HL-60 (cell line): ENCODE results near the gene ASCC3.

Source experiments
- DNase-seq, 2 experiments: peaks; one replicate each; pipeline ENCODE4 v3.0.0-alpha.2; 2010 to 2020; ENCODE audit warnings: low read depth in 1 of 2, low spot score in 1 of 2
- H3K27ac ChIP-seq: fragments of 250-450 bp; sonication (Bioruptor Pico); replicated peaks from 2 replicates; pipeline ENCODE4 v1.5.1; 2020; ENCODE audit warnings: mild to moderate bottlenecking, moderate library complexity
- H3K27me3 ChIP-seq: fragments of 250-450 bp; sonication (Bioruptor Pico); 2 replicates; pipeline ENCODE4 v1.5.1; 2021; ENCODE audit warnings: mild to moderate bottlenecking, moderate library complexity; ENCODE audit not compliant: insufficient read depth, poor library complexity, severe bottlenecking
- H3K4me3 ChIP-seq: replicated peaks from 2 replicates; pipeline ENCODE4 v1.5.1; 2011; ENCODE audit warnings: mild to moderate bottlenecking, control low read depth, low read length; ENCODE audit not compliant: insufficient read depth
- GABPA ChIP-seq: IDR thresholded peaks from 2 replicates; pipeline ENCODE4 v1.6.1; 2012; ENCODE audit warnings: low read depth
- POLR2AphosphoS5 ChIP-seq: IDR thresholded peaks from 2 replicates; pipeline ENCODE4 v1.6.1; 2012; ENCODE audit warnings: low read depth
- SPI1 ChIP-seq: IDR thresholded peaks from 2 replicates; pipeline ENCODE4 v1.6.1; 2012; ENCODE audit warnings: low read depth, mild to moderate bottlenecking, borderline replicate concordance
- TF ChIP-seq, protein P1 (sequence below): IDR thresholded peaks from one replicate; pipeline ENCODE4 v1.5.1; 2011; ENCODE audit warnings: low read length, control low read depth, inconsistent platforms; ENCODE audit not compliant: insufficient read depth
- TF ChIP-seq, protein P2 (sequence below): IDR thresholded peaks from 2 replicates; pipeline ENCODE4 v1.6.1; 2012; ENCODE audit warnings: low read depth; ENCODE audit not compliant: insufficient replicate concordance

ASCC3 gene

DNA sequence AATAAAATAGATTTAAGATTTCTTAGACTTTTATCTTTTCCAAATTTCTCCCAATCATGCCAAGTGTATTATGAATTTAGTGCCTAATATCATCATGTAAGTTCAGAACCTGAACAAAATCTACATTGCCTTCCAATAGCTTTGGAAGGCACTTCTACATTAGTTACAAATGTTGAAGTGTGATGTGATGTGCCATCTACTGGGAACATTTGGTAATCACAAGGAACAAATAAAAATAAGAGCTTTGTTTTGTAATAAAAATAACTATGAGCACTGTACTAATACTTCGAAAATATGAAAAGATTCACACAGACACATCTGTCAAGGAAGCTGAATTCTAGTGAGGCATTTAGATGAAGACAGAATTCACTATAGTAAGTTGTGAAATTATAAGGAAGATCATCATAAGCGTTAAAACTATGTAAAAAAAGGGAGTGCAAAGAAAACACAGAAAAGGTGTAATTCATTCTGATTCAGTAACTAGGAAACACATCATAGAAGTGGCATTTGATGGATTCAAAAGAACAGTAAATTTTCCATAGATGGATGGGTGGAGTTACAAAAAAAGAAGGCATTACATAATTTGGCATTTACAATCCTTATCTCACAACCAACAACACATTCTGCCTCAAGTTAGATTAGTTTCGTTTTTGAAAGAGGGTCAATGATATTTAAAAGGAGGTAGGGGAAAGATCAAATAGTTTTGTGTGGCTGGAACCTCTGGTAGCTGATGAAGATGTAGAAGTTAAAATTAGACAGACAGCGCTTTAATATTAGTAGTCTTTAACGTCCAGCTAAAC, 161.0 kb downstream of the ASCC3 start:
- Histone ChIP-seq H3K27me3 (no peaks in the 10 kb centered on the region), H3K4me3 (no peak overlapping the region), H3K27ac (no peak overlapping the region)
- no peak for DNase-seq
- TF ChIP-seq, protein P1, sequence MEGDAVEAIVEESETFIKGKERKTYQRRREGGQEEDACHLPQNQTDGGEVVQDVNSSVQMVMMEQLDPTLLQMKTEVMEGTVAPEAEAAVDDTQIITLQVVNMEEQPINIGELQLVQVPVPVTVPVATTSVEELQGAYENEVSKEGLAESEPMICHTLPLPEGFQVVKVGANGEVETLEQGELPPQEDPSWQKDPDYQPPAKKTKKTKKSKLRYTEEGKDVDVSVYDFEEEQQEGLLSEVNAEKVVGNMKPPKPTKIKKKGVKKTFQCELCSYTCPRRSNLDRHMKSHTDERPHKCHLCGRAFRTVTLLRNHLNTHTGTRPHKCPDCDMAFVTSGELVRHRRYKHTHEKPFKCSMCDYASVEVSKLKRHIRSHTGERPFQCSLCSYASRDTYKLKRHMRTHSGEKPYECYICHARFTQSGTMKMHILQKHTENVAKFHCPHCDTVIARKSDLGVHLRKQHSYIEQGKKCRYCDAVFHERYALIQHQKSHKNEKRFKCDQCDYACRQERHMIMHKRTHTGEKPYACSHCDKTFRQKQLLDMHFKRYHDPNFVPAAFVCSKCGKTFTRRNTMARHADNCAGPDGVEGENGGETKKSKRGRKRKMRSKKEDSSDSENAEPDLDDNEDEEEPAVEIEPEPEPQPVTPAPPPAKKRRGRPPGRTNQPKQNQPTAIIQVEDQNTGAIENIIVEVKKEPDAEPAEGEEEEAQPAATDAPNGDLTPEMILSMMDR = no peak
- TF ChIP-seq POLR2AphosphoS5 (no peak), SPI1 (no peak), GABPA (no peak)
- TF ChIP-seq, protein P2, sequence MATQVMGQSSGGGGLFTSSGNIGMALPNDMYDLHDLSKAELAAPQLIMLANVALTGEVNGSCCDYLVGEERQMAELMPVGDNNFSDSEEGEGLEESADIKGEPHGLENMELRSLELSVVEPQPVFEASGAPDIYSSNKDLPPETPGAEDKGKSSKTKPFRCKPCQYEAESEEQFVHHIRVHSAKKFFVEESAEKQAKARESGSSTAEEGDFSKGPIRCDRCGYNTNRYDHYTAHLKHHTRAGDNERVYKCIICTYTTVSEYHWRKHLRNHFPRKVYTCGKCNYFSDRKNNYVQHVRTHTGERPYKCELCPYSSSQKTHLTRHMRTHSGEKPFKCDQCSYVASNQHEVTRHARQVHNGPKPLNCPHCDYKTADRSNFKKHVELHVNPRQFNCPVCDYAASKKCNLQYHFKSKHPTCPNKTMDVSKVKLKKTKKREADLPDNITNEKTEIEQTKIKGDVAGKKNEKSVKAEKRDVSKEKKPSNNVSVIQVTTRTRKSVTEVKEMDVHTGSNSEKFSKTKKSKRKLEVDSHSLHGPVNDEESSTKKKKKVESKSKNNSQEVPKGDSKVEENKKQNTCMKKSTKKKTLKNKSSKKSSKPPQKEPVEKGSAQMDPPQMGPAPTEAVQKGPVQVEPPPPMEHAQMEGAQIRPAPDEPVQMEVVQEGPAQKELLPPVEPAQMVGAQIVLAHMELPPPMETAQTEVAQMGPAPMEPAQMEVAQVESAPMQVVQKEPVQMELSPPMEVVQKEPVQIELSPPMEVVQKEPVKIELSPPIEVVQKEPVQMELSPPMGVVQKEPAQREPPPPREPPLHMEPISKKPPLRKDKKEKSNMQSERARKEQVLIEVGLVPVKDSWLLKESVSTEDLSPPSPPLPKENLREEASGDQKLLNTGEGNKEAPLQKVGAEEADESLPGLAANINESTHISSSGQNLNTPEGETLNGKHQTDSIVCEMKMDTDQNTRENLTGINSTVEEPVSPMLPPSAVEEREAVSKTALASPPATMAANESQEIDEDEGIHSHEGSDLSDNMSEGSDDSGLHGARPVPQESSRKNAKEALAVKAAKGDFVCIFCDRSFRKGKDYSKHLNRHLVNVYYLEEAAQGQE = no peak

DNA sequence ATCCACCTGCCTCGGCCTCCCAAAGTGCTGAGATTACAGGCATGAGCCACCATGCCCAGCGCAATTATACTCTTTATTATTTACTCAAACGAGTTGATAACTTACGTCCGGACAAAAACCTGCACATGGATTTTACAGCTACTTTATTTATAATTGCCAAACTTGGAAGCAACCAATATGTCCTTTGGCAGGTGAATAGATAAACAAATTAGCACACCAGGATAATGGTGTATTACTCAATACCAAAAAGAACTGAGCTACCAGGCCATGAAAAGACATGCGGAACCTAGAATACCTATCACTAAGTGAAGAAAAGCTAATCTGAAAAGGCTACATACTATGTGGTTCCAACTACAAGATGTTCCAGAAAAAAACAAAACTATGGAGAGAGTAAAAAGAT, 168.1 kb downstream of the ASCC3 start:
- no peak for DNase-seq
- no peak overlapping the region for H3K27ac ChIP-seq
- TF ChIP-seq SPI1 = no peak
- TF ChIP-seq, protein P2 = no peak
- TF ChIP-seq POLR2AphosphoS5 = no peak
- no peak for TF ChIP-seq GABPA
- TF ChIP-seq, protein P1 = no peak

DNA sequence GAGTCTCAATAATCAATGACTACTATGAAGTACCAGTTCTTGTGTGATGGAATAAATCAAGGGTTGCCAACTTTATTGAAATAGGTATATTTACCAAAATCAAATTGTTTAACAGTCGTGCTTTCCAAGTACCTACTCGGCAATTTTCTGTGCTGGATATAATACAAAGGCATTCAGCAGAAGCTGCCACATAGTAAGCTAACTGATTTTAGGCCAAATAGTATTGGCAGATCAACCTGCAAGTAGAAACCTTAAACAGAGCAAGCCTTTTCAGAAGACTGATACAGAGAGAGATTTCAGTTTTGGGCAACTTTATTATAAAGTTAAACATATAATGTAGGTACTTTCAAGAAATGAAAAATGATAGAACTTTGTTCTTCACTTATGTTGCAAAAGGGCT, 174.6 kb downstream of the ASCC3 start:
- no peak overlapping the region for H3K27ac ChIP-seq

More for the DNA sequence above, 168.1 kb downstream of the ASCC3 start:
- H3K4me3 ChIP-seq = no peak overlapping the region
- H3K27me3 ChIP-seq = no peaks in the 10 kb centered on the region

More for the DNA sequence above, 174.6 kb downstream of the ASCC3 start:
- TF ChIP-seq GABPA (no peak), SPI1 (no peak), POLR2AphosphoS5 (no peak)
- TF ChIP-seq, protein P2 = no peak
- TF ChIP-seq, protein P1 = no peak
- DNase-seq = no peak
- H3K27me3 ChIP-seq = no peaks in the 10 kb centered on the region
- H3K4me3 ChIP-seq = no peak overlapping the region
